Left lung (tissue), 10 donors: ENCODE results near the gene ATOX1. TPM values are rescaled to one million over a fixed set of nuclear protein-coding genes. Genes with fewer than 3 reads are reported as not detected.

ENCODE experiments used
- ATAC-seq: fragments of 200-7000 bp; cut with Tn5 transposase; one replicate; pipeline ENCODE4 v1.9.1; 2020; ENCODE audit warnings: moderate library complexity
- DNase-seq, 4 donors: peaks; one replicate each; pipeline ENCODE4 v3.0.0-alpha.2; 2013 to 2020
- H3K27ac ChIP-seq, 2 donors: fragments of 200-600 bp; sonication (generic) in 1 of 2; one replicate each; pipeline versions ENCODE4 v1.5.0 to v1.8.0; 2020 to 2021
- H3K27me3 ChIP-seq, 2 donors: fragments of 200-600 bp; sonication (generic) in 1 of 2; one replicate each; pipeline versions ENCODE4 v1.5.0 to v1.8.0; 2020 to 2021
- H3K36me3 ChIP-seq, 2 donors: fragments of 200-600 bp; sonication (generic) in 1 of 2; one replicate each; pipeline versions ENCODE4 v1.5.0 to v1.8.0; 2020 to 2021
- H3K4me1 ChIP-seq, 2 donors: fragments of 200-600 bp; one replicate each; pipeline ENCODE4 v1.8.0; 2021
- H3K4me3 ChIP-seq, 2 donors: fragments of 200-600 bp; sonication (generic) in 1 of 2; one replicate each; pipeline versions ENCODE4 v1.5.0 to v1.8.0; 2020 to 2021; ENCODE audit warnings: mild to moderate bottlenecking in 1 of 2
- H3K9me3 ChIP-seq, 2 donors: fragments of 200-600 bp; sonication (generic) in 1 of 2; one replicate each; pipeline versions ENCODE4 v1.5.0 to v1.8.0; 2020 to 2021
- CTCF ChIP-seq, 2 donors: fragments of 200-600 bp; sonication (generic) in 1 of 2; IDR thresholded peaks; one replicate each; pipeline versions ENCODE4 v1.5.0 to v1.8.0; 2021; ENCODE audit warnings: antibody characterized with exemption in 2 of 2
- intact Hi-C, 2 donors: fragments of 100-400 bp; cut with DNase I; formaldehyde crosslinking; loops; one replicate each; pipeline versions ENCODE4 v1.11.2 to v1.14.2; 2022
- polyA plus RNA-seq, 6 donors: library from polyadenylated mRNA; unstranded; fragments of 120-200 nt; gene quantifications; one replicate each; pipeline ENCODE4 v1.2.1, GENCODE V29; 2013; ENCODE audit not compliant: insufficient read length in 6 of 6
- total RNA-seq, 2 donors: library from RNA; stranded (reverse); fragmentation: NEBNext Ultra II Directional; extraction: Animal tissue kit (Norgen Biotek cat#: 25700); gene quantifications; one replicate each; pipeline ENCODE4 v1.2.1, GENCODE V29; 2021
- donor health status: DM: no; HTN: yes; CAD: no.
- donor health status: DM: no; HTN: no; CAD: no.

The ATOX1 gene
- total and polyA plus RNA-seq, 8 donors = 58.4 to 89.7 (median 73.2) TPM

DNA sequence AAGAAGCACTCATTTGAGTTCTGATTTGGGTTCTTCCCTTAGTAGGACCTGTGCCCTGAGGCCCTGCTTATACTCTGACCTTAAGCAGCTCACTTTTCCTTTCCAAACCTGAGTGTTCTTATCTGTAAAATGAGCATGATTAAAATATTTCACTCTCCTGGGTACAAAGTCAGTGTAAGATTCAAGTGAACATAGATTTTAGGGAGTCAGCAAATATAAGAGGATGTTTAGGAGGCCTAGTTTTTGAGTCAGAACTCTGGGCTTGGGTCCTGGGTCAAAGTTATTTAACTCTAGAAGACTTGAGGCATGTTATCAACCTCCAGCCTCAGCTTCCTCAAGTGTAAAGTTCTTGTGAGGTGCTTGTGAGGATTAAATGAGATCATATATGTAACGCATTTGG lies 63.0 kb downstream of the ATOX1 start:
- peak overlapping the region in 1 of 2 donors; percentile 87 for H3K27ac ChIP-seq
- no peak for ATAC-seq
- H3K4me1 ChIP-seq = peaks cover 0 to 5% of the 10 kb centered on the region in 2 donors

DNA sequence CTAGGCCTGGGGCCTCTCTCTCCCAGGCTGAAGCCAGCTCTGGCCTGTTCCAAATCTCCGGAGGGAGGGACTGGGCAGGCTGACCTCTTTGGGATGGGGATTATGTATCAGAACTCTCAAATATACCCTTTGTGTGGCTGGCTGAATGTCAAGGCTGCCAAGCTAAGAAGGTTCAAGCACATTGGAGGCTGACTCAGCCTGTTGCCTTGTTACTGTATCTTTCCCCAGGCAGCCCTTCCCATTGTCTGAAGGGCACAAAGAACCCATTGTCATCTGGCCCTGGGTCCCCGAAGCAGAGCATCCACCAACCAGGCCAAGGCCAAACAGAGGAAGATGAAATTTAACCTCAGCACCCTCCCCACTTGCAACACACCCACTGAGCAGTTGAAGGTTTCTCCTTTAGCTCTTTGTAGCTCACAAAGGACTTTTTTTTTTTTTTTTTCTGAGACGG lies 64.4 kb downstream of the ATOX1 start:
- Histone ChIP-seq H3K9me3 (no peaks in the 10 kb centered on the region), H3K36me3 (no peaks in the 10 kb centered on the region), H3K27ac (no peak overlapping the region), H3K4me3 (no peak overlapping the region), H3K27me3 (no peaks in the 10 kb centered on the region), H3K4me1 (no peaks in the 10 kb centered on the region)
- no peak for TF ChIP-seq CTCF (IDR thresholded peaks at IDR 0.05)
- intact Hi-C loops = no loop called here
- DNase-seq = no peak
- no peak for ATAC-seq

More for the DNA sequence above, 63.0 kb downstream of the ATOX1 start:
- DNase-seq = no peak
- intact Hi-C loops = no loop called here
- Histone ChIP-seq H3K27me3 (no peaks in the 10 kb centered on the region), H3K4me3 (no peak overlapping the region), H3K9me3 (no peaks in the 10 kb centered on the region), H3K36me3 (no peaks in the 10 kb centered on the region)
- no peak for TF ChIP-seq CTCF (IDR thresholded peaks at IDR 0.05)

Other genes starting within 250 kb of the ATOX1 start
- under 1 TPM; 0.03 to 0.79 TPM for gene FAT2, start 167.3 kb downstream of the ATOX1 start, total RNA-seq
- gene FAT2, start 167.3 kb downstream of the ATOX1 start, polyA plus RNA-seq = under 1 TPM; 0.11 to 0.28 (median 0.15) TPM
- 1,000 to 10,000 TPM; 1,647 to 5,045 TPM for gene SPARC, start 71.7 kb downstream of the ATOX1 start, total RNA-seq
- 1,000 to 10,000 TPM; 1,757 to 2,413 (median 2,169) TPM for gene SPARC, start 71.7 kb downstream of the ATOX1 start, polyA plus RNA-seq
- 100 to 1,000 TPM; 150 to 207 TPM for gene G3BP1, start 13.3 kb upstream of the ATOX1 start, total RNA-seq
- gene G3BP1, start 13.3 kb upstream of the ATOX1 start, polyA plus RNA-seq = 100 to 1,000 TPM; 125 to 152 (median 142) TPM
- gene GLRA1, start 166.2 kb upstream of the ATOX1 start, total RNA-seq = not detected
- under 1 TPM in 2 of 6 donors, not detected in 4; 0.08 to 0.10 TPM for gene GLRA1, start 166.2 kb upstream of the ATOX1 start, polyA plus RNA-seq